ENCODE results near the gene NUP210.

- TF ChIP-seq CTCF (conservative IDR thresholded peaks at IDR 0.05; ENCODE audit: low read depth, low read length) (no peak), EZH2 (IDR thresholded peaks at IDR 0.05; ENCODE audit: borderline replicate concordance, low read depth, low read length, poor library complexity, severe bottlenecking) (no peak)
These were observed 5.6 kb upstream of the NUP210 start for GRCh38 chr3:13425689-13426088.

Measured in A673 (cell line).